ENCODE measurements around the gene MASP2. TPM values are rescaled to one million over a fixed set of nuclear protein-coding genes. Genes with fewer than 3 reads are reported as not detected.
A peak's percentile ranks its signal among the peaks of the same experiment; 100 is the strongest.

The MASP2 gene
- total and polyA plus RNA-seq, 2 of the 8 experiments (the other 6 are each of a cell fraction or from before 2014, with no cell fraction given) = 0.54 to 1.2 TPM

DNA sequence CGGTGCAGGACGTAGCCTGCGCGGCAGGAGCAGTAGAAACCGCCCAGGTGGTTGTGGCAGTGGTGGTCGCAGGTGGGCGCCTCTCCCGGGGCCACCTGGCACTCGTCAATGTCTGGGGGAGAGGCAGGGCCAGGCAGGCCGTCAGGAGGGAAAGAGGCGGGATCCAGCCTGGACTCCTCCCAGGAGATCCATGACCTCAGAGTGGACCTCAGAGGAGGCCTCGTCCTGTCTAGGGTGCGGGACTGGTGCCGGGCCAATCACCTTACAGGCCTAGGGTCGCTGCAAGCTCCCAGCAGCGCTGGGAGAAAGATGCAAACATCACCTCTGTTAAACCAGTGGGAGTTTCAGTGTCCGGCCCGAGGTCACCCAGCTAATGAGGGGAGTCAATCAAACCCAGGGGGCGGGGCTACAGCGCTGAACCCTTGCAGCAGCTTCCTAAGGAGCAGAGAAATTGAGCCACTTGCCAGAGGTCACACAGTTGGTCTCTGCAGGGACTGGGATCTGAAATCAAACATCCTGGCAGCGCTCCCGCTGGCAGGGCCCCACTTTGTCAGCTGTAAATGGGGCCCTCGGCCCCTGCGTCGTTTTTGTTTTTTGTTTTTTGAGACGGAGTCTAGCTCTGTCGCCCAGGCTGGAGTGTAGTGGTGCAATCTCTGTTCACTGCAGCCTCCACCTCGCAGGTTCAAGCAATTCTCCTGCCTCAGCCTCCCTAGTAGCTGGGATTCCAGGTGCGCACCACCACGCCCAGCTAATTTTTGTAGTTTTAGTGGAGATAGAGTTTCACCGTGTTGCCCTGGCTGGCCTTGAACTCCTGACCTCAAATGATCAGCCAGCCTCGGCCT lies 1.4 kb downstream of the MASP2 start:
- Histone ChIP-seq H2BK15ac (ENCODE audit: low read length) (no peak overlapping the region), H4K8ac (ENCODE audit: extremely low read depth, insufficient read depth, low read length) (0 out of 2 replicates have a peak overlapping the region, but pooled peaks have one; percentile 52), H3K79me1 (ENCODE audit: low read depth, low read length) (no peaks in the 10 kb centered on the region), H3K56ac (replicated peaks; ENCODE audit: insufficient read length, low read depth, low read length) (no peak overlapping the region), H2BK120ac (replicated peaks; ENCODE audit: low read depth, low read length) (no peak overlapping the region), H3K23me2 (ENCODE audit: low read depth, low read length) (peaks cover 19% of the 10 kb centered on the region; the same call in 1 of the 2 replicates), H3K4me1 (replicated peaks in 1 of 4; ENCODE audit: control insufficient read depth in 3 of 4, insufficient read depth in 4 of 4, low read length in 3 of 4) (peaks cover 0 to 10% (median 1%) of the 10 kb centered on the region in 4 experiments; a peak in 4 of 7 replicates), H2AFZ (ENCODE audit: low read length) (peak overlapping the region; percentile 71; the same call in 1 of the 2 replicates), H3K4me3 (ENCODE audit: extremely low read depth in 1 of 4, insufficient read depth in 2 of 4, low read depth in 3 of 4, low read length in 4 of 4) (peak overlapping the region in 1 of 4 experiments; percentile 40; a peak in 2 of 8 replicates), H3K9me3 (ENCODE audit: insufficient read depth in 2 of 2, low read depth in 1 of 2, low read length in 1 of 2) (no peaks in the 10 kb centered on the region), H3K27ac (ENCODE audit: low read depth, low read length) (no peak overlapping the region), H2BK12ac (ENCODE audit: low read depth, low read length) (no peak overlapping the region), H3K14ac (ENCODE audit: insufficient read length) (no peak overlapping the region), H3K23ac (ENCODE audit: insufficient read length) (no peak overlapping the region), H3K79me2 (ENCODE audit: control insufficient read depth in 1 of 2, insufficient read depth in 2 of 2, low read length in 2 of 2) (no peaks in the 10 kb centered on the region), H2BK20ac (ENCODE audit: low read length) (no peak overlapping the region), H3K27me3 (replicated peaks in 1 of 4; ENCODE audit: control insufficient read depth in 3 of 4, extremely low read depth in 1 of 4, insufficient read depth in 3 of 4, low read length in 3 of 4) (no peaks in the 10 kb centered on the region), H4K20me1 (replicated peaks in 1 of 2; ENCODE audit: control insufficient read depth in 1 of 2, insufficient read depth in 2 of 2, low read length in 2 of 2) (peaks cover 0 to 8% of the 10 kb centered on the region in 2 experiments), H3K9ac (replicated peaks in 1 of 4; ENCODE audit: extremely low read depth in 1 of 4, low read depth in 3 of 4, low read length in 3 of 4) (no peak overlapping the region), H3K18ac (ENCODE audit: extremely low read depth, low read length) (no peak overlapping the region; the same call in 1 of the 2 replicates), H4K5ac (ENCODE audit: insufficient read length, low read depth, low read length) (no peak overlapping the region), H2AK5ac (ENCODE audit: low read depth, low read length) (no peak overlapping the region), H3K4ac (replicated peaks; ENCODE audit: insufficient read length, low read depth, low read length) (no peak overlapping the region), H4K91ac (replicated peaks; ENCODE audit: insufficient read length, low read length) (no peak overlapping the region), H3K4me2 (ENCODE audit: insufficient read depth in 1 of 2, low read depth in 2 of 2, low read length in 2 of 2) (peak overlapping the region; percentile 42 to 50; a peak in 3 of 4 replicates), H2BK5ac (ENCODE audit: low read depth, low read length) (0 out of 2 replicates have a peak overlapping the region, but pooled peaks have one; percentile 16), H3K36me3 (ENCODE audit: control insufficient read depth in 2 of 4, insufficient read depth in 4 of 4, low read length in 3 of 4) (no peaks in the 10 kb centered on the region)
- DNase-seq (ENCODE audit: low read depth in 1 of 2, low spot score in 2 of 2) (peak in 1 of 2 experiments; percentile 88), FAIRE-seq (no peak)
- 65% methylated on average over 32 of the region's 32 CpGs; no CpG with 5 or more reads in 1 of the 2 experiments for WGBS, 2 experiments (ENCODE audit: extremely low coverage in 1 of 2, insufficient coverage in 1 of 2, insufficient read length in 1 of 2, insufficient replicate concordance in 2 of 2, low coverage in 1 of 2, low lambda C conversion rate in 2 of 2, missing lambda C conversion rate in 1 of 2)
- POLR2A ChIA-PET (ENCODE audit: partially characterized antibody) = interaction anchor here (0.8 to 2.6 kb wide), 7 partner anchors 9 to 172 kb away, joined by 3 to 9 read pairs (median 3); partner anchors contain the start of gene TARDBP
- CTCF ChIA-PET (ENCODE audit: partially characterized antibody) = interaction anchor here (0.7 to 14.5 kb wide), 3 partner anchors 8 to 70 kb away, joined by 3 to 168 read pairs (median 7); no protein-coding TSS in a partner anchor
- TF ChIP-seq, protein P1, sequence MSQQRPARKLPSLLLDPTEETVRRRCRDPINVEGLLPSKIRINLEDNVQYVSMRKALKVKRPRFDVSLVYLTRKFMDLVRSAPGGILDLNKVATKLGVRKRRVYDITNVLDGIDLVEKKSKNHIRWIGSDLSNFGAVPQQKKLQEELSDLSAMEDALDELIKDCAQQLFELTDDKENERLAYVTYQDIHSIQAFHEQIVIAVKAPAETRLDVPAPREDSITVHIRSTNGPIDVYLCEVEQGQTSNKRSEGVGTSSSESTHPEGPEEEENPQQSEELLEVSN (IDR thresholded peaks at IDR 0.05) = peak; percentile 41; the same call in 1 of the 2 replicates
- TF ChIP-seq CEBPB (IDR thresholded peaks at IDR 0.05; ENCODE audit: low read depth, low read length) = no peak
